HG02642 (cell line): ENCODE measurements around the gene CCDC68.

Experiments
- ATAC-seq: cut with Tn5 transposase; IDR thresholded peaks from one replicate; pipeline ENCODE4 v1.9.1; 2021; ENCODE audit warnings: mild to moderate bottlenecking; ENCODE audit not compliant: unreplicated experiment, poor library complexity

CCDC68 gene

GRCh38 chr18:54961868-54962267 is 2.6 kb upstream of the CCDC68 start:
- no peak for ATAC-seq

GRCh38 chr18:54961016-54961423 is 1.8 kb upstream of the CCDC68 start:
- ATAC-seq = no peak

GRCh38 chr18:54960197-54960596 is 936 bp upstream of the CCDC68 start:
- ATAC-seq = no peak

- ATAC-seq = no peak
Measured at GRCh38 chr18:54957996-54958395, 1.3 kb downstream of the CCDC68 start.

GRCh38 chr18:54957296-54957832 is 1.9 kb downstream of the CCDC68 start:
- ATAC-seq = no peak

- no peak for ATAC-seq
Measured at GRCh38 chr18:54956506-54956905, 2.8 kb downstream of the CCDC68 start.

GRCh38 chr18:54952026-54952425 is 7.2 kb downstream of the CCDC68 start:
- ATAC-seq = no peak

GRCh38 chr18:54950221-54950620 is 9.0 kb downstream of the CCDC68 start:
- ATAC-seq = no peak

- no peak for ATAC-seq
Measured at GRCh38 chr18:54949588-54949987, 9.7 kb downstream of the CCDC68 start.

- no peak for ATAC-seq
Measured at GRCh38 chr18:54948350-54948837, 10.9 kb downstream of the CCDC68 start.

GRCh38 chr18:54947091-54947490 is 12.2 kb downstream of the CCDC68 start:
- no peak for ATAC-seq

- peak; percentile 82 for ATAC-seq
Measured at GRCh38 chr18:54946149-54946581, 13.1 kb downstream of the CCDC68 start.

- no peak for ATAC-seq
Measured at GRCh38 chr18:54945576-54946125, 13.6 kb downstream of the CCDC68 start.

GRCh38 chr18:54942569-54942968 is 16.7 kb downstream of the CCDC68 start:
- ATAC-seq = no peak

GRCh38 chr18:54942144-54942543 is 17.1 kb downstream of the CCDC68 start:
- no peak for ATAC-seq

- no peak for ATAC-seq
Measured at GRCh38 chr18:54939361-54939917, 19.8 kb downstream of the CCDC68 start.

GRCh38 chr18:54938506-54938905 is 20.8 kb downstream of the CCDC68 start:
- ATAC-seq = no peak

- ATAC-seq = no peak
Measured at GRCh38 chr18:54932472-54932871, 26.8 kb downstream of the CCDC68 start.

GRCh38 chr18:54931152-54931551 is 28.1 kb downstream of the CCDC68 start:
- ATAC-seq = no peak

GRCh38 chr18:54928236-54928635 is 31.0 kb downstream of the CCDC68 start:
- ATAC-seq = no peak

GRCh38 chr18:54926593-54927325 is 32.5 kb downstream of the CCDC68 start:
- ATAC-seq = no peak
